Measurements from ENCODE around the gene SDF2L1. TPM values are rescaled to one million over a fixed set of nuclear protein-coding genes. Genes with fewer than 3 reads are reported as not detected.

SDF2L1 gene
- total and polyA plus RNA-seq, 9 of the 15 experiments (the other 6 are each of a cell fraction or from before 2014, with no cell fraction given), result 15.1 to 989 (median 124) TPM

GRCh38 chr22:21650280-21650679 lies 8.2 kb downstream of the SDF2L1 start (continued):
- TF ChIP-seq, protein P1, sequence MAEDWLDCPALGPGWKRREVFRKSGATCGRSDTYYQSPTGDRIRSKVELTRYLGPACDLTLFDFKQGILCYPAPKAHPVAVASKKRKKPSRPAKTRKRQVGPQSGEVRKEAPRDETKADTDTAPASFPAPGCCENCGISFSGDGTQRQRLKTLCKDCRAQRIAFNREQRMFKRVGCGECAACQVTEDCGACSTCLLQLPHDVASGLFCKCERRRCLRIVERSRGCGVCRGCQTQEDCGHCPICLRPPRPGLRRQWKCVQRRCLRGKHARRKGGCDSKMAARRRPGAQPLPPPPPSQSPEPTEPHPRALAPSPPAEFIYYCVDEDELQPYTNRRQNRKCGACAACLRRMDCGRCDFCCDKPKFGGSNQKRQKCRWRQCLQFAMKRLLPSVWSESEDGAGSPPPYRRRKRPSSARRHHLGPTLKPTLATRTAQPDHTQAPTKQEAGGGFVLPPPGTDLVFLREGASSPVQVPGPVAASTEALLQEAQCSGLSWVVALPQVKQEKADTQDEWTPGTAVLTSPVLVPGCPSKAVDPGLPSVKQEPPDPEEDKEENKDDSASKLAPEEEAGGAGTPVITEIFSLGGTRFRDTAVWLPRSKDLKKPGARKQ (CRISPR knock-in tag; IDR thresholded peaks at IDR 0.05), result no peak
- TF ChIP-seq HMGXB4 (CRISPR knock-in tag; IDR thresholded peaks at IDR 0.05), result 0 out of 2 replicates have a peak, but pooled peaks have one; percentile 53
- peak in 1 of 2 experiments; percentile 25; a peak in 1 of 4 replicates for TF ChIP-seq SIN3A (IDR thresholded peaks at IDR 0.05; ENCODE audit: borderline replicate concordance in 2 of 2, control insufficient read depth in 1 of 2, low read depth in 2 of 2, low read length in 2 of 2)
- no peak for TF ChIP-seq GTF2F1 (IDR thresholded peaks at IDR 0.05; ENCODE audit: low read depth, low read length)
- no peak for TF ChIP-seq GABPA (tag; conservative IDR thresholded peaks at IDR 0.05; ENCODE audit: low read depth)
- no peak for TF ChIP-seq BRD9 (IDR thresholded peaks at IDR 0.05; ENCODE audit: low read depth, partially characterized antibody)
- no peak for TF ChIP-seq MAFK (IDR thresholded peaks at IDR 0.05; ENCODE audit: low read length)
- TF ChIP-seq MYC (IDR thresholded peaks at IDR 0.05; ENCODE audit: low read depth, low read length), result no peak
- TF ChIP-seq MYC (CRISPR knock-in tag; IDR thresholded peaks at IDR 0.05; ENCODE audit: borderline replicate concordance, low read depth), result no peak
- TF ChIP-seq EP300 (IDR thresholded peaks at IDR 0.05; ENCODE audit: low read length), result 0 out of 2 replicates have a peak, but pooled peaks have one; percentile 12
- TF ChIP-seq DIDO1 (tag; IDR thresholded peaks at IDR 0.05; ENCODE audit: low read depth), result no peak
- no peak for TF ChIP-seq ZNF444 (CRISPR knock-in tag; IDR thresholded peaks at IDR 0.05)
